Colonic mucosa (tissue), 4 donors: ENCODE results near the gene DDX52. TPM values are rescaled to one million over a fixed set of nuclear protein-coding genes. Genes with fewer than 3 reads are reported as not detected.

Source experiments
- DNase-seq: peaks from one replicate; pipeline ENCODE4 v3.0.0-alpha.2; 2020
- H3K27ac ChIP-seq: fragments of 200-600 bp; one replicate; pipeline ENCODE4 v1.8.0; 2021
- H3K27me3 ChIP-seq: fragments of 200-600 bp; one replicate; pipeline ENCODE4 v1.8.0; 2021
- H3K36me3 ChIP-seq: fragments of 200-600 bp; one replicate; pipeline ENCODE4 v1.8.0; 2021
- H3K4me1 ChIP-seq: fragments of 200-600 bp; one replicate; pipeline ENCODE4 v1.8.0; 2021; ENCODE audit warnings: mild to moderate bottlenecking
- H3K4me3 ChIP-seq: fragments of 200-600 bp; one replicate; pipeline ENCODE4 v1.8.0; 2021
- H3K9ac ChIP-seq, 2 donors: one replicate each; pipeline ENCODE4 v1.7.0; 2013; ENCODE audit warnings: control low read depth in 2 of 2, low read depth in 2 of 2, low read length in 2 of 2
- H3K9me3 ChIP-seq: fragments of 200-600 bp; one replicate; pipeline ENCODE4 v1.8.0; 2021
- CTCF ChIP-seq: fragments of 200-600 bp; IDR thresholded peaks from one replicate; pipeline ENCODE4 v1.8.0; 2022; ENCODE audit warnings: antibody characterized with exemption, mild to moderate bottlenecking
- intact Hi-C: fragments of 100-400 bp; cut with DNase I; formaldehyde crosslinking; loops from one replicate; pipeline ENCODE4 v1.14.1; 2022
- total RNA-seq, 2 donors: library from RNA; stranded (reverse); fragmentation: NEBNext Ultra II Directional in 1 of 2; extraction: Animal tissue kit (Norgen Biotek cat#: 25700) in 1 of 2; gene quantifications; one replicate each; pipeline ENCODE4 v1.2.1, GENCODE V29; 2021
- donor health status: healthy.
- donor health status: DM: no; HTN: no; CAD: no.
- donor health status: DM: no; HTN: no; CAD: no.

Gene DDX52
- total RNA-seq, 2 donors from 2014 or later: 26.3 to 26.4 TPM

GRCh38 chr17:37662353-37662752, 19.1 kb upstream of the DDX52 start:
- intact Hi-C loops: no loop called here
- Histone ChIP-seq H3K27ac (peak overlapping the region; percentile 42), H3K9me3 (no peaks in the 10 kb centered on the region), H3K9ac (peak overlapping the region in 1 of 2 donors; percentile 13), H3K4me1 (no peaks in the 10 kb centered on the region), H3K27me3 (no peaks in the 10 kb centered on the region), H3K4me3 (no peak overlapping the region), H3K36me3 (no peaks in the 10 kb centered on the region)
- no peak for TF ChIP-seq CTCF
- peak; percentile 35 for DNase-seq

- no peak for TF ChIP-seq CTCF
- intact Hi-C loops: no loop called here
- peak overlapping the region; percentile 42 for H3K27ac ChIP-seq
- no peaks in the 10 kb centered on the region for H3K4me1 ChIP-seq
- H3K4me3 ChIP-seq: no peak overlapping the region
- no peaks in the 10 kb centered on the region for H3K36me3 ChIP-seq
- H3K9ac ChIP-seq: no peak overlapping the region
- no peaks in the 10 kb centered on the region for H3K27me3 ChIP-seq
- H3K9me3 ChIP-seq: no peaks in the 10 kb centered on the region
- no peak for DNase-seq
These were observed 18.3 kb upstream of the DDX52 start for GRCh38 chr17:37661400-37662014.

- no peaks in the 10 kb centered on the region for H3K27me3 ChIP-seq
- intact Hi-C loops: loop anchor here (10.0 kb wide), 1 partner anchor 105 kb away; no protein-coding TSS in a partner anchor
- H3K36me3 ChIP-seq: no peaks in the 10 kb centered on the region
- no peak overlapping the region for H3K4me3 ChIP-seq
- TF ChIP-seq CTCF: no peak
- H3K4me1 ChIP-seq: no peaks in the 10 kb centered on the region
- H3K9me3 ChIP-seq: no peaks in the 10 kb centered on the region
- no peak for DNase-seq
- no peak overlapping the region for H3K9ac ChIP-seq
- H3K27ac ChIP-seq: no peak overlapping the region
These were observed 16.7 kb upstream of the DDX52 start for GRCh38 chr17:37659925-37660324.

GRCh38 chr17:37657202-37657601, 14.0 kb upstream of the DDX52 start:
- no peak for TF ChIP-seq CTCF
- intact Hi-C loops: loop anchor here (10.0 kb wide), 1 partner anchor 108 kb away; no protein-coding TSS in a partner anchor
- Histone ChIP-seq H3K9ac (no peak overlapping the region), H3K4me3 (no peak overlapping the region), H3K9me3 (no peaks in the 10 kb centered on the region), H3K36me3 (no peaks in the 10 kb centered on the region), H3K27ac (no peak overlapping the region), H3K27me3 (no peaks in the 10 kb centered on the region), H3K4me1 (no peaks in the 10 kb centered on the region)
- DNase-seq: no peak

GRCh38 chr17:37651849-37652248, 8.6 kb upstream of the DDX52 start:
- no peaks in the 10 kb centered on the region for H3K27me3 ChIP-seq
- H3K9me3 ChIP-seq: no peaks in the 10 kb centered on the region
- no peaks in the 10 kb centered on the region for H3K4me1 ChIP-seq
- H3K4me3 ChIP-seq: no peak overlapping the region
- no peak overlapping the region for H3K27ac ChIP-seq
- H3K9ac ChIP-seq: no peak overlapping the region
- TF ChIP-seq CTCF: no peak
- intact Hi-C loops: loop anchor here (10.0 kb wide), 1 partner anchor 113 kb away; no protein-coding TSS in a partner anchor
- H3K36me3 ChIP-seq: no peaks in the 10 kb centered on the region
- DNase-seq: no peak
